K562 (cell line): ENCODE results near the gene TDRD12. TPM values are rescaled to one million over a fixed set of nuclear protein-coding genes. Genes with fewer than 3 reads are reported as not detected.
A peak's percentile ranks its signal among the peaks of the same experiment; 100 is the strongest.

Source experiments
- ARID1B ChIP-seq: fragments of 450-650 bp; IDR thresholded peaks from 2 replicates; pipeline ENCODE4 v1.6.1; 2016; ENCODE audit warnings: antibody characterized with exemption, mild to moderate bottlenecking, inconsistent platforms
- CTBP1 ChIP-seq: fragments of 450-650 bp; IDR thresholded peaks from 2 replicates; pipeline ENCODE4 v1.6.1; 2016; ENCODE audit warnings: borderline replicate concordance
- DACH1 ChIP-seq: fragments of 450-650 bp; IDR thresholded peaks from 2 replicates; pipeline ENCODE4 v1.6.1; 2018; ENCODE audit not compliant: partially characterized antibody
- KAT7 ChIP-seq: sonication (generic); formaldehyde crosslinking; IDR thresholded peaks from 2 replicates; pipeline ENCODE4 v1.8.0; 2022; ENCODE audit warnings: missing genetic modification reagents, mild to moderate bottlenecking, borderline replicate concordance
- KLF6 ChIP-seq: fragments of 250-450 bp; sonication (Bioruptor Pico); IDR thresholded peaks from 2 replicates; pipeline ENCODE4 v1.4.0; 2020; ENCODE audit warnings: mild to moderate bottlenecking, moderate library complexity, borderline replicate concordance
- MAFK ChIP-seq: IDR thresholded peaks from 2 replicates; pipeline ENCODE4 v1.6.1; 2011; ENCODE audit warnings: low read length, improper control_type of control experiment
- MXI1 ChIP-seq: IDR thresholded peaks from 2 replicates; pipeline ENCODE4 v1.6.1; 2011; ENCODE audit warnings: low read depth, mild to moderate bottlenecking, improper control_type of control experiment, low read length
- SIRT6 ChIP-seq: IDR thresholded peaks from one replicate; pipeline ENCODE4 v1.6.1; 2012; ENCODE audit warnings: low read depth, mild to moderate bottlenecking, control low read depth, inconsistent platforms, low read length, moderate library complexity
- TEAD1 ChIP-seq, 2 experiments: fragments of 450-650 bp in 1 of 2; sonication (generic) in 1 of 2; formaldehyde crosslinking; IDR thresholded peaks; 2 replicates each; pipeline versions ENCODE4 v1.4.0 to v1.8.0; 2020 to 2022; ENCODE audit warnings: mild to moderate bottlenecking in 2 of 2, missing genetic modification reagents in 1 of 2
- ZNF143 ChIP-seq: sonication (generic); formaldehyde crosslinking; IDR thresholded peaks from 2 replicates; pipeline ENCODE4 v1.9.0; 2022; ENCODE audit warnings: mild to moderate bottlenecking, missing genetic modification reagents
- ZNF184 ChIP-seq: sonication (generic); formaldehyde crosslinking; IDR thresholded peaks from 2 replicates; pipeline ENCODE4 v1.5.0; 2020; ENCODE audit warnings: missing genetic modification reagents
- ZNF76 ChIP-seq: fragments of 250-450 bp; sonication (Bioruptor Pico); IDR thresholded peaks from 2 replicates; pipeline ENCODE4 v1.4.0; 2020; ENCODE audit warnings: mild to moderate bottlenecking, moderate library complexity, borderline replicate concordance
- polyA plus RNA-seq, 8 experiments: library from polyadenylated mRNA; depleted of rRNA in 4 of 8; stranded (reverse) in 5 of 8; unstranded in 3 of 8; fragments of >200 nt; fragmentation: Nextera tagmentation in 2 of 8; fragmentation: Illumina TruSeq in 1 of 8; extraction: Ambion mirVana in 2 of 8; extraction: Trizol in 1 of 8; gene quantifications; 2 replicates each; pipeline versions ENCODE4 v1.2.1 to v1.2.3, GENCODE V29; 2011 to 2014; ENCODE audit warnings: inconsistent platforms in 1 of 8, missing spikeins in 1 of 8
- total RNA-seq, 7 experiments: library from RNA; depleted of rRNA in 6 of 7; stranded (reverse); fragments of >200 nt in 6 of 7; fragmentation: Illumina TruSeq in 2 of 7; extraction: Trizol in 2 of 7; gene quantifications; 2 replicates each; pipeline versions ENCODE4 v1.2.1 to v1.2.3, GENCODE V29; 2011 to 2021; ENCODE audit warnings: low replicate concordance in 1 of 7
- TF ChIP-seq, protein P1 (sequence below): fragments of 150-350 bp; IDR thresholded peaks from 2 replicates; pipeline ENCODE4 v1.6.1; 2014; ENCODE audit warnings: low read depth, mild to moderate bottlenecking, low read length, borderline replicate concordance
- TF ChIP-seq, protein P2 (sequence below): fragments of 450-650 bp; formaldehyde crosslinking; IDR thresholded peaks from 2 replicates; pipeline ENCODE4 v1.4.0; 2022; ENCODE audit warnings: mild to moderate bottlenecking, moderate library complexity
- TF ChIP-seq, protein P3 (sequence below): IDR thresholded peaks from 3 replicates; pipeline ENCODE4 v1.6.1; 2011; ENCODE audit warnings: borderline replicate concordance, mild to moderate bottlenecking, moderate library complexity; ENCODE audit not compliant: insufficient read length; ENCODE audit errors: extremely low read depth

The TDRD12 gene
- total and polyA plus RNA-seq, 9 of the 15 experiments (the other 6 are each of a cell fraction or from before 2014, with no cell fraction given) = 0.03 TPM; not detected in 8

DNA sequence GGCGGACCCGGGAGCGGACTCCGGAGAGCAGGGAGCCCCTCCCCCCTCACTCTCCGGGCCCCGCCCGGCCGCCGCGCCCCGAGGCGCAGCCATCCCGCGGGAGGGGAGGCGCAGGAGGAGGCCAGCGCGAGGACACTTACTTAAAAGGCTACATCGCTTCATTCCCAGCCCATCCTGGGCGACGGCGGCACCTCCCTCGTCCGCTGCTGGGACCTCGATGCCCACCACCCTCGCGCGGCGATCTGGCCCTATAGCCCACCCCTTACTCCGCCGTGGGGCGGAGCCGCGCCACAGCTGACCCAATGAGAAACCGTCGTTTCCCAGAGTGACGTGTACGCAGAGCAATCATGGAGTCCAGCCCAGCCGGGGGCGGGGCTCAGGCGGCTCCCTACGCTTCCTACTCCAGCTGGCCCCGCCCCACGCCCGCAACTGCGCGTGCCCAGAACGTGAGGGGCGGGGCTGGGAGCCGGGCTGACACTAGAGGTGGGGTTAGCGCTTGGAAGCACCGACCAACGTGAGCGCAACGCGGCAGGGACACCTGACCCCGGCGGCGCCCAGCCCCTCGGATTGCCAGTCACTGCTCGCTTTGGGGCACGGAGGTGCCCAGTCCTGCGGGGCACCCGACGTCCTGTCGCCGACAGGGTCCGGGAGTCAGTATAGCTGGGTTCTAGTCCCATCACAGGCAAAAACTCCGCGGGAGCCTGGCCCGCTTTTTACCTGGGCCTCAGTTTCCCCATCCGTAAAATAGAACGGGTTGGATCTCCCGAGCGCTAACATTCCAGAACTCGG is 44.4 kb upstream of the TDRD12 start, which contains the start of gene ANKRD27 (continued):
- no peak for TF ChIP-seq ZNF184 (CRISPR knock-in tag)
- TF ChIP-seq MXI1 = 0 out of 2 replicates have a peak, but pooled peaks have one; percentile 6
- peak; percentile 44; the same call in 1 of the 2 replicates for TF ChIP-seq CTBP1
- TF ChIP-seq KLF6 (CRISPR knock-in tag) = no peak
- TF ChIP-seq ARID1B = no peak; the same call in 1 of the 2 replicates
- TF ChIP-seq, protein P1, sequence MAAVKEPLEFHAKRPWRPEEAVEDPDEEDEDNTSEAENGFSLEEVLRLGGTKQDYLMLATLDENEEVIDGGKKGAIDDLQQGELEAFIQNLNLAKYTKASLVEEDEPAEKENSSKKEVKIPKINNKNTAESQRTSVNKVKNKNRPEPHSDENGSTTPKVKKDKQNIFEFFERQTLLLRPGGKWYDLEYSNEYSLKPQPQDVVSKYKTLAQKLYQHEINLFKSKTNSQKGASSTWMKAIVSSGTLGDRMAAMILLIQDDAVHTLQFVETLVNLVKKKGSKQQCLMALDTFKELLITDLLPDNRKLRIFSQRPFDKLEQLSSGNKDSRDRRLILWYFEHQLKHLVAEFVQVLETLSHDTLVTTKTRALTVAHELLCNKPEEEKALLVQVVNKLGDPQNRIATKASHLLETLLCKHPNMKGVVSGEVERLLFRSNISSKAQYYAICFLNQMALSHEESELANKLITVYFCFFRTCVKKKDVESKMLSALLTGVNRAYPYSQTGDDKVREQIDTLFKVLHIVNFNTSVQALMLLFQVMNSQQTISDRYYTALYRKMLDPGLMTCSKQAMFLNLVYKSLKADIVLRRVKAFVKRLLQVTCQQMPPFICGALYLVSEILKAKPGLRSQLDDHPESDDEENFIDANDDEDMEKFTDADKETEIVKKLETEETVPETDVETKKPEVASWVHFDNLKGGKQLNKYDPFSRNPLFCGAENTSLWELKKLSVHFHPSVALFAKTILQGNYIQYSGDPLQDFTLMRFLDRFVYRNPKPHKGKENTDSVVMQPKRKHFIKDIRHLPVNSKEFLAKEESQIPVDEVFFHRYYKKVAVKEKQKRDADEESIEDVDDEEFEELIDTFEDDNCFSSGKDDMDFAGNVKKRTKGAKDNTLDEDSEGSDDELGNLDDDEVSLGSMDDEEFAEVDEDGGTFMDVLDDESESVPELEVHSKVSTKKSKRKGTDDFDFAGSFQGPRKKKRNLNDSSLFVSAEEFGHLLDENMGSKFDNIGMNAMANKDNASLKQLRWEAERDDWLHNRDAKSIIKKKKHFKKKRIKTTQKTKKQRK = peak; percentile 68; the same call in 1 of the 2 replicates
- 0 out of 2 replicates have a peak, but pooled peaks have one; percentile 1 for TF ChIP-seq KAT7 (CRISPR knock-in tag)
- TF ChIP-seq, protein P2, sequence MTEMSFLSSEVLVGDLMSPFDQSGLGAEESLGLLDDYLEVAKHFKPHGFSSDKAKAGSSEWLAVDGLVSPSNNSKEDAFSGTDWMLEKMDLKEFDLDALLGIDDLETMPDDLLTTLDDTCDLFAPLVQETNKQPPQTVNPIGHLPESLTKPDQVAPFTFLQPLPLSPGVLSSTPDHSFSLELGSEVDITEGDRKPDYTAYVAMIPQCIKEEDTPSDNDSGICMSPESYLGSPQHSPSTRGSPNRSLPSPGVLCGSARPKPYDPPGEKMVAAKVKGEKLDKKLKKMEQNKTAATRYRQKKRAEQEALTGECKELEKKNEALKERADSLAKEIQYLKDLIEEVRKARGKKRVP = no peak
- TF ChIP-seq ZNF143 (CRISPR knock-in tag) = no peak
- TF ChIP-seq TEAD1 (CRISPR knock-in tag; IDR thresholded peaks at IDR 0.05) = no peak
- peak; percentile 38 for TF ChIP-seq DACH1
- TF ChIP-seq, protein P3, sequence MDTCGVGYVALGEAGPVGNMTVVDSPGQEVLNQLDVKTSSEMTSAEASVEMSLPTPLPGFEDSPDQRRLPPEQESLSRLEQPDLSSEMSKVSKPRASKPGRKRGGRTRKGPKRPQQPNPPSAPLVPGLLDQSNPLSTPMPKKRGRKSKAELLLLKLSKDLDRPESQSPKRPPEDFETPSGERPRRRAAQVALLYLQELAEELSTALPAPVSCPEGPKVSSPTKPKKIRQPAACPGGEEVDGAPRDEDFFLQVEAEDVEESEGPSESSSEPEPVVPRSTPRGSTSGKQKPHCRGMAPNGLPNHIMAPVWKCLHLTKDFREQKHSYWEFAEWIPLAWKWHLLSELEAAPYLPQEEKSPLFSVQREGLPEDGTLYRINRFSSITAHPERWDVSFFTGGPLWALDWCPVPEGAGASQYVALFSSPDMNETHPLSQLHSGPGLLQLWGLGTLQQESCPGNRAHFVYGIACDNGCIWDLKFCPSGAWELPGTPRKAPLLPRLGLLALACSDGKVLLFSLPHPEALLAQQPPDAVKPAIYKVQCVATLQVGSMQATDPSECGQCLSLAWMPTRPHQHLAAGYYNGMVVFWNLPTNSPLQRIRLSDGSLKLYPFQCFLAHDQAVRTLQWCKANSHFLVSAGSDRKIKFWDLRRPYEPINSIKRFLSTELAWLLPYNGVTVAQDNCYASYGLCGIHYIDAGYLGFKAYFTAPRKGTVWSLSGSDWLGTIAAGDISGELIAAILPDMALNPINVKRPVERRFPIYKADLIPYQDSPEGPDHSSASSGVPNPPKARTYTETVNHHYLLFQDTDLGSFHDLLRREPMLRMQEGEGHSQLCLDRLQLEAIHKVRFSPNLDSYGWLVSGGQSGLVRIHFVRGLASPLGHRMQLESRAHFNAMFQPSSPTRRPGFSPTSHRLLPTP = no peak
- TF ChIP-seq ZNF76 (CRISPR knock-in tag) = 0 out of 2 replicates have a peak, but pooled peaks have one; percentile 52
- TF ChIP-seq MAFK = no peak
- no peak for TF ChIP-seq SIRT6
